Kasumi-1 (cell line): Measurements from ENCODE around the gene UGT2B17.
"Not testable (repeated sequence)": the region's sequence is repeated elsewhere in the genome, so short reads cannot be mapped to it uniquely, and the experiment has no call there.

ENCODE experiments used
- DNase-seq, 2 experiments: peaks; one replicate each; lab custom pipeline; 2025; lab: John Stamatoyannopoulos, UW

The UGT2B17 gene

GRCh38 chr4:68569036-68569435 lies 7.1 kb downstream of the UGT2B17 start:
- DNase-seq, result not testable (repeated sequence)

- DNase-seq, result not testable (repeated sequence)
Measured at GRCh38 chr4:68568535-68568934, 7.6 kb downstream of the UGT2B17 start.

GRCh38 chr4:68566364-68566763 lies 9.8 kb downstream of the UGT2B17 start:
- DNase-seq, result peak in 1 of 2 experiments; percentile 1

GRCh38 chr4:68565082-68565481 lies 11.0 kb downstream of the UGT2B17 start:
- DNase-seq, result not testable (repeated sequence)

- not testable (repeated sequence) for DNase-seq
Measured at GRCh38 chr4:68560364-68561070, 15.6 kb downstream of the UGT2B17 start.

GRCh38 chr4:68553830-68554229 lies 22.3 kb downstream of the UGT2B17 start:
- DNase-seq, result not testable (repeated sequence)

GRCh38 chr4:68552818-68553811 lies 23.0 kb downstream of the UGT2B17 start:
- DNase-seq, result not testable (repeated sequence)

- DNase-seq, result not testable (repeated sequence)
Measured at GRCh38 chr4:68542742-68543141, 33.4 kb downstream of the UGT2B17 start.

- DNase-seq, result no peak
Measured at GRCh38 chr4:68536375-68536774, 39.7 kb downstream of the UGT2B17 start.

- DNase-seq, result no peak
Measured at GRCh38 chr4:68535974-68536373, 40.1 kb downstream of the UGT2B17 start.

GRCh38 chr4:68522232-68522631 lies 53.9 kb downstream of the UGT2B17 start:
- not testable (repeated sequence) for DNase-seq

GRCh38 chr4:68520985-68521384 lies 55.1 kb downstream of the UGT2B17 start:
- DNase-seq, result no peak

GRCh38 chr4:68518889-68519288 lies 57.2 kb downstream of the UGT2B17 start:
- DNase-seq, result no peak

GRCh38 chr4:68505452-68505851 lies 70.7 kb downstream of the UGT2B17 start:
- not testable (repeated sequence) for DNase-seq

- DNase-seq, result not testable (repeated sequence)
Measured at GRCh38 chr4:68504836-68505235, 71.3 kb downstream of the UGT2B17 start.

GRCh38 chr4:68503462-68503861 lies 72.7 kb downstream of the UGT2B17 start:
- not testable (repeated sequence) for DNase-seq

GRCh38 chr4:68499021-68499420 lies 77.1 kb downstream of the UGT2B17 start:
- DNase-seq, result no peak

GRCh38 chr4:68498413-68499007 lies 77.6 kb downstream of the UGT2B17 start:
- DNase-seq, result peak; percentile 76 to 81

GRCh38 chr4:68494688-68495087 lies 81.4 kb downstream of the UGT2B17 start:
- peak; percentile 6 to 15 for DNase-seq

- no peak for DNase-seq
Measured at GRCh38 chr4:68490826-68491457, 85.2 kb downstream of the UGT2B17 start.

GRCh38 chr4:68489338-68489737 lies 86.8 kb downstream of the UGT2B17 start:
- no peak for DNase-seq
